Kidney (tissue), 14 donors: ENCODE data around the gene AMPH. TPM values are rescaled to one million over a fixed set of nuclear protein-coding genes. Genes with fewer than 3 reads are reported as not detected.
A peak's percentile ranks its signal among the peaks of the same experiment; 100 is the strongest.

ENCODE experiments used
- DNase-seq, 5 donors: peaks; one replicate each; pipeline ENCODE4 v3.0.0-alpha.2; 2013 to 2020
- FAIRE-seq: peaks from 2 replicates; lab custom pipeline; 2012; peaks lifted over from hg19 to GRCh38; lab: Jason Lieb, UNC
- H3K27ac ChIP-seq, 2 donors: one replicate each; pipeline ENCODE4 v1.7.0; 2013; ENCODE audit warnings: low read depth in 2 of 2, low read length in 2 of 2, inconsistent platforms in 1 of 2
- H3K27me3 ChIP-seq: one replicate; pipeline ENCODE4 v1.7.1; 2013; ENCODE audit warnings: low read length, inconsistent platforms; ENCODE audit not compliant: control insufficient read depth, insufficient read depth
- H3K36me3 ChIP-seq, 3 donors: one replicate each; pipeline versions ENCODE4 v1.7.0 to v1.7.1; 2013; ENCODE audit warnings: low read length in 3 of 3, control low read depth in 1 of 3, inconsistent platforms in 1 of 3; ENCODE audit not compliant: insufficient read depth in 3 of 3, control insufficient read depth in 2 of 3
- H3K4me1 ChIP-seq, 3 donors: one replicate each; pipeline versions ENCODE4 v1.7.0 to v1.7.1; 2013; ENCODE audit warnings: low read length in 3 of 3, inconsistent platforms in 1 of 3, low read depth in 1 of 3; ENCODE audit not compliant: control insufficient read depth in 2 of 3, insufficient read depth in 2 of 3
- H3K4me3 ChIP-seq, 3 donors: one replicate each; pipeline versions ENCODE4 v1.7.0 to v1.8.1; 2013; ENCODE audit warnings: low read length in 3 of 3, control low read depth in 1 of 3, inconsistent platforms in 1 of 3
- H3K9ac ChIP-seq, 3 donors: one replicate each; pipeline versions ENCODE4 v1.7.0 to v1.7.1; 2013; ENCODE audit warnings: low read length in 3 of 3, control low read depth in 1 of 3, inconsistent platforms in 1 of 3
- H3K9me3 ChIP-seq, 3 donors: one replicate each; pipeline versions ENCODE4 v1.7.0 to v1.7.1; 2013; ENCODE audit warnings: low read length in 3 of 3, control low read depth in 1 of 3, inconsistent platforms in 1 of 3; ENCODE audit not compliant: control insufficient read depth in 2 of 3, insufficient read depth in 1 of 3
- CTCF ChIP-seq: IDR thresholded peaks from 3 replicates; pipeline ENCODE4 v1.5.1; 2012; ENCODE audit warnings: mild to moderate bottlenecking, moderate library complexity, borderline replicate concordance; ENCODE audit not compliant: insufficient read depth; ENCODE audit errors: extremely low read depth
- intact Hi-C: fragments of 100-400 bp; cut with DNase I; formaldehyde crosslinking; loops from one replicate; pipeline ENCODE4 v1.11.1; 2022
- polyA plus RNA-seq: library from polyadenylated mRNA; stranded (reverse); fragments of 350-450 nt; fragmentation: Illumina TruSeq; extraction: RNeasy Lipid Tissue Mini Kit (QIAGEN cat#74804); gene quantifications from one replicate; pipeline ENCODE4 v1.2.3, GENCODE V29; 2014; ENCODE audit warnings: low read depth, low replicate concordance; ENCODE audit not compliant: insufficient read depth
- total RNA-seq: library from RNA; stranded (reverse); fragmentation: NEBNext Ultra II Directional; extraction: Animal tissue kit (Norgen Biotek cat#: 25700); gene quantifications from one replicate; pipeline ENCODE4 v1.2.1, GENCODE V29; 2021
- donor health status: control.
- donor health status: control.
- donor health status: control.
- donor health status: control.
- donor health status: control.
- donor health status: DM: yes; HTN: yes; CAD: no.
- donor health status: Normal renal cell carcinoma (clear cell type).

Gene AMPH
- total and polyA plus RNA-seq, 2 donors from 2014 or later: 1.2 to 1.4 TPM

DNA sequence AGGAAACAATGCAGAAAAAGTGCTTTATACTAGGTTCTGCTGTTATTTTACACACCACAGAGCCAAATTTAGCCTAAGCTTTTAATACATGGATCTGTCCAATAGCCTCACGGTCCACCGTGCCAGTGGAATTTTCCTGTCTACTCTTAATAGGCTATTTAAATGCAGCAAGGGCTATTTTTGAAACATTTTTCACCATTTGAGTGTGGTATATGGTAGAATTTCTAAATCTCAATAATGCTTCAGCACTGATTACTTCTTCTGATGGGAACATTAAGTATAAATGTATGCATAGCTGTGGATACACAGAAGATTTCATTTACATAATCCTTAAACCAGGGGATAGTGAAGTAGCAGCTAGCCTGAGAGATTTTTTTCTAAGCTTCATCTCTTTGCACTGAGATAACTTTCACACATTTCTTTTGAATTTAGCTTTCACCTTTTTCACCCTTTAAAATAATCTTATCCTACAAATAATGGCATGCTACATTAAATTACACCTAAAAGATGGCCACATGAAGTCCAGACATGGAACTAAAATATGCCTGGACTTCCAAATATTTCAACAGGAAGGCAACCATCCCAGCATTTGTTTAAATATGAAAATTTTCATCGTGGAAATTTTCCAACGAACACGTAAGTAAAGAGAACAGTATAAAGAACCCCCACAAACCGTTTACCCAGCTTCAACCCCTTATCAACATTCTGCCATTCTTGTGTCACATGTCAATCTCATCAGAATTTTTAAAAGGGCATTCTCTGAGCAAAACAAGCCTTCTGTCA, 45.4 kb downstream of the AMPH start:
- Histone ChIP-seq H3K4me3 (no peak overlapping the region), H3K27ac (no peak overlapping the region), H3K36me3 (no peaks in the 10 kb centered on the region), H3K9ac (no peak overlapping the region), H3K4me1 (no peaks in the 10 kb centered on the region), H3K9me3 (no peaks in the 10 kb centered on the region), H3K27me3 (no peaks in the 10 kb centered on the region)
- DNase-seq (peak in 2 of 5 donors; percentile 15 to 25), FAIRE-seq (no peak)
- no peak for TF ChIP-seq CTCF
- intact Hi-C loops: no loop called here

- H3K27ac ChIP-seq: no peak overlapping the region
- H3K4me1 ChIP-seq: no peaks in the 10 kb centered on the region
- H3K27me3 ChIP-seq: no peaks in the 10 kb centered on the region
- H3K4me3 ChIP-seq: no peak overlapping the region
- intact Hi-C loops: no loop called here
- H3K9me3 ChIP-seq: no peaks in the 10 kb centered on the region
- no peaks in the 10 kb centered on the region for H3K36me3 ChIP-seq
- DNase-seq: no peak
- no peak for TF ChIP-seq CTCF
- FAIRE-seq: no peak
- no peak overlapping the region for H3K9ac ChIP-seq
These were observed 46.5 kb downstream of the AMPH start for GRCh38 chr7:38584443-38585210.

DNA sequence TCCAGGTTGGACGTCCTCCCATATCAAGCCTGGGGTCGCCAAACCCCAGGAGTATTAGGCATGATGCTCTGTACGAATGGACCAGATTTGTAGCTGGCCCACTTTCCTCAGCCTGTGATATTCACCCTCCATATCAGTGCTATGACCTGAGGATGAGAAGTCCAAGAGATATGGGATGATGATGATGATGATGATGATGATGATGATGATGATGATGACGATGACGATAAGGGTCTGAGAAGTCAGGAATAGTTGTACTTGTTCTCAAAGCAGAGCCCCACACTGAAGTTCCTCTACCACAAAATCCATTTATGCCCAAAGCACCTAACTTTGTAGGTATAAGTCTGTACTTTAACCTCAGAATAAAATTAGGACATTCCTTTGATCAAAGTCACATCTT, 50.7 kb downstream of the AMPH start:
- Histone ChIP-seq H3K27me3 (no peaks in the 10 kb centered on the region), H3K4me3 (no peak overlapping the region), H3K36me3 (no peaks in the 10 kb centered on the region), H3K4me1 (no peaks in the 10 kb centered on the region), H3K27ac (no peak overlapping the region), H3K9ac (no peak overlapping the region), H3K9me3 (no peaks in the 10 kb centered on the region)
- intact Hi-C loops: no loop called here
- DNase-seq (no peak), FAIRE-seq (no peak)
- TF ChIP-seq CTCF: no peak
